ENCODE results near the gene ZNF799.
"Not testable (repeated sequence)": the region's sequence is repeated elsewhere in the genome, so short reads cannot be mapped to it uniquely, and the experiment has no call there.

The ZNF799 gene

DNA sequence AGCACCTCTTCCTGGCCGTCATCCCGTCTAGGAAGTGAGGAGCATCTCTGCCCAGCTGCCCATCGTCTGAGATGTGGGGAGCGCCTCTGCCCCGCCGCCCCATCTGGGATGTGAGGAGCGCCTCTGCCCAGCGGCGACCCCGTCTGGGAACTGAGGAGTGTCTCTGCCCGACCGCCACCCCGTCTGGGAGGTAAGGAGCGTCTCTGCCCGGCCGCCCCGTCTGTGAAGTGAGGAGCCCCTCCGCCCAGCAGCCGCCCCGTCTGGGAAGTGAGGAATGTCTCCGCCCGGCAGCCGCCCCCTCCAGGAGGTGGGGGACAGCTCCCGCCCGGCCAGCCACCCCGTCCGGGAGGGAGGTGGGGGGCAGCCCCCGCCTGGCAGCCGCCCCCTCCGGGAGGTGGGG lies 38.8 kb downstream of the ZNF799 start:
- DNase-seq, result not testable (repeated sequence)

DNA sequence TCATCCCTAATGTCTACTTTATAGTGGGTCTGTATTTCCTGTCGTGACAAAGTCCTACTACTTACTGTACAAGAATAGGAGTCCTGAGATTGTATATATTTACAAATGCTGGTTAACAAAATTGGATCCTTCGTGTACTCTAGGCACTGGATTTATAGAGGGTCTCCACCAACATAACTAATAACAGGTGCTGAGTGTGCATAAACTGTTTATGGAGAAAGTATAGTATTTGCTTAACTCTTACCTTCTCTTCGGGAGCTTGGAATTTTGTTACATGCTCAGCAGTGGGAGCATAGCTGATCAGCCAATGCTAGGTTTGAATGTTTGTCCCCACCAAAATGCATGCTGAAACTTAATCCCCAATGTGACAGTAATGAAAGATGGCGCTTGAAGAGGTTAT lies 47.7 kb downstream of the ZNF799 start:
- no peak for DNase-seq

DNA sequence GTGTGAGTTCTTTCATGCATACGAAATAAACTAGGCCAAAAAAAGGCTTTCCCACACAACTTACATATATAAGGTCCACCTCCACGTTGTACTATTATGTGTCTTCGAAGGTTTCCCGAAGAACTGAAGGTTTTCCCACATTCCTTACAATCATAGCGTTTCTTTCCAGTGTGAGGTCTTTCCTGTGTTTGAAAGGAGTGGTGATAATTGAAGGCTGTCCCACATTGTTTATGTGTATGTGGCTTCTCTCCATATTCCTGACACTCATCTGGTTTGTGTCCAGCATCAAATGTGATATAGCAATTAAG lies 50.2 kb downstream of the ZNF799 start:
- DNase-seq, result no peak

DNA sequence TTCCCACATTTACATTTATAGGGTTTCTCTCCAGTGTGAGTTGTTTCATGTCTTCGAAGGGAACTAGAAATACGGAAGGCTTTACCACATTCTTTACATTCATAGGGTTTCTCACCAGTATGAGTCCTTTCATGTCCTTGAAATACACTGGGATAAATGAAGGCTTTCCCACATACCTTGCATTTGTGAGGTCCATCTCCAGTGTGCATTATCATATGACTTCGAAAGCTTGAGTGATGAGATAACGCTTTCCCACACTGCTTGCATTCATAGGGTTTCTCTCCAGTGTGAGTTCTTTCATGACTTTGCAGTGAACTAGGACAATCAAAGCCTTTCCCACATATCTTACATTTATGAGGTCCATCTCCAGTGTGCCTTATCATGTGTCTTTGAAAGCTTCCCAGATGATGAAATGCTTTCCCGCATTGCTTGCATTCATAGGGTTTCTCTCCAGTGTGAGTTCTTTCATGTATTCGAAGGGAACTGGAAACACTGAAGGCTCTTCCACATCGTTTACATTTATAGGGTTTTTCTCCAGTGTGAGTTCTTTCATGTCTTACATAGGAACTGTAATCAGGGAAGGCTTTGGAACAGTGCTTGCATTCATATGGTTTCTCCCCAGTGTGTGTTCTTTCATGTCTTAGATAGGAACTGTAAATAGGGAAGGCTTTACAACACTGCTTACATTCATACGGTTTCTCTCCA lies 50.7 kb downstream of the ZNF799 start:
- no peak for DNase-seq

DNA sequence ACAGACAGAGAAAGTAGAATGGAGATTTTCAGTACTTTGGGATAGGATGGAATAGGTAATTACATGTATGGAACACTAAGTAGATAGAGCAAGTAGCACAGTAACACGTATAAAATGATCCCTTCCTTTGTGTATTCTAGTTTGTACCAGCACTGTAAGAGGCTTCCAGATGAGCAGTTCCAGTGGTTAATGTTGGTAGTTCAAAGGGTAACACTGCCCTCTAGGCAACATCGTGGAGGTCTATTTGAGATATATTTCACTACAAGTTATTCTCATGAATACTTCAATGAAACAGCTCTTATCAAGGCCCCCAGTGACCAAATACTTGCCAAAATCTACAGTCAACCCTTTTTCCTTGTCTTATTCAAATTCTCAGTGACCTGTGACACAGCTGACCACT lies 54.2 kb downstream of the ZNF799 start:
- DNase-seq, result no peak

DNA sequence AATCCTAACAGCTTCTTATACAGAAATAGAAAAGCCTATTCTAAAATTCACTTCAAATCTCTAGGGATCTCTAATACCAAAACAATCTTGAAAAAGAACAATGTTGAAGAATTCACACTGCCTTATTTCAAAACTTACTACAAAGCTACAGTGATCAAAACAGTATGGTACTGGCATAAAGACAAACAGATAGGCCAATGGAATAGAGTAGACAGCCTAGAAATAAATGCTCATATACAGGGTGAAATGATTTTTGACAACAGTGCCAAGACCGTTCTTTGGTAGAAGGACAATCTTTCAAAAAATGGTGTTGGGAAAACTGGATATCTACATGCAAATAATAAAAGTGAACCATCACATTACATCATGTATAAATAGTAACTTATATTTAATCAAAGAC lies 55.9 kb downstream of the ZNF799 start:
- DNase-seq, result no peak

All from NCI-H2227 treated with DMSO at 0.1 percent for 48 hours (cell line).